HCT116 (cell line): ENCODE results near the gene MAML3. TPM values are rescaled to one million over a fixed set of nuclear protein-coding genes. Genes with fewer than 3 reads are reported as not detected.

ENCODE experiments used
- ATAC-seq: fragments of 200-7000 bp; cut with Tn5 transposase; 2 replicates; pipeline ENCODE4 v1.9.1; 2020; ENCODE audit warnings: mild to moderate bottlenecking, moderate library complexity
- BruUV-seq: library from RNA; stranded (reverse); fragments of 400-500 nt; replicated peaks from 2 replicates; lab custom pipeline; 2021; lab: Mats Ljungman, UMichigan
- CTCF ChIA-PET: fragments of 300-600 bp; sonication (Branson Sonifier 250); formaldehyde crosslinking; loops from one replicate; lab custom pipeline; 2021; ENCODE audit warnings: antibody characterized with exemption; lab: Charles Lee
- POLR2A ChIA-PET: fragments of 300-600, 350-600 bp; sonication (Branson Sonifier 250); formaldehyde crosslinking; loops from one replicate; lab custom pipeline; 2021; ENCODE audit warnings: antibody characterized with exemption; lab: Charles Lee
- RAD21 ChIA-PET, 2 experiments: fragments of 300-600 bp; sonication (Branson Sonifier 250); formaldehyde crosslinking; loops; one replicate each; lab custom pipeline; 2023; ENCODE audit warnings: low total read pairs in 2 of 2; ENCODE audit not compliant: uncharacterized antibody in 2 of 2, unreplicated experiment in 2 of 2, low non-redundant PET in 1 of 2; lab: Charles Lee
- DNase-seq: peaks from one replicate; pipeline ENCODE4 v3.0.0-alpha.2; 2010; ENCODE audit warnings: low read depth, low spot score
- H2AFZ ChIP-seq: fragments of 200-600 bp; shearing (Covaris generic), sonication (generic); 2 replicates; pipeline ENCODE4 v1.6.1; 2017; ENCODE audit warnings: low read depth, mixed run types, mixed read lengths, antibody characterized with exemption, low read length; ENCODE audit not compliant: poor library complexity, severe bottlenecking
- H3K27ac ChIP-seq: 2 replicates; pipeline ENCODE4 v1.5.1; 2012; ENCODE audit warnings: low read depth, low read length
- H3K27me3 ChIP-seq: fragments of 200-600 bp; sonication (generic); 2 replicates; pipeline ENCODE4 v1.6.1; 2016; ENCODE audit warnings: mixed run types, low read length, mixed read lengths; ENCODE audit not compliant: insufficient read depth
- H3K36me3 ChIP-seq, 2 experiments: fragments of 200-500 bp in 1 of 2; fragments of 200-600 bp in 1 of 2; sonication (Bioruptor generic) in 1 of 2; sonication (generic) in 1 of 2; 2 replicates each; pipeline versions ENCODE4 v1.5.1 to v1.6.1; 2014 to 2016; ENCODE audit warnings: low read length in 2 of 2, inconsistent platforms in 1 of 2, mixed read lengths in 1 of 2, mixed run types in 1 of 2; ENCODE audit not compliant: insufficient read depth in 2 of 2, control insufficient read depth in 1 of 2
- H3K4me1 ChIP-seq, 2 experiments: fragments of 200-600 bp in 1 of 2; sonication (generic) in 1 of 2; 2 replicates each; pipeline versions ENCODE4 v1.5.1 to v1.6.1; 2012 to 2017; ENCODE audit warnings: low read length in 2 of 2, inconsistent platforms in 1 of 2, mild to moderate bottlenecking in 1 of 2, mixed read lengths in 1 of 2, mixed run types in 1 of 2, moderate library complexity in 1 of 2; ENCODE audit not compliant: insufficient read depth in 2 of 2, control insufficient read depth in 1 of 2
- H3K4me2 ChIP-seq: fragments of 200-600 bp; sonication (generic); 2 replicates; pipeline ENCODE4 v1.6.1; 2017; ENCODE audit warnings: mixed run types, low read length, mixed read lengths
- H3K4me3 ChIP-seq, 2 experiments: fragments of 200-600 bp in 1 of 2; sonication (generic) in 1 of 2; replicated peaks in 1 of 2; 2 replicates each; pipeline ENCODE4 v1.5.1; 2011 to 2016; ENCODE audit warnings: low read length in 2 of 2, control low read depth in 1 of 2, low read depth in 1 of 2, mild to moderate bottlenecking in 1 of 2, mixed read lengths in 1 of 2, mixed run types in 1 of 2
- H3K79me2 ChIP-seq: fragments of 200-600 bp; sonication (generic); 2 replicates; pipeline ENCODE4 v1.6.1; 2017; ENCODE audit warnings: mild to moderate bottlenecking, mixed run types, low read length, moderate library complexity, mixed read lengths; ENCODE audit not compliant: insufficient read depth
- H3K9ac ChIP-seq: fragments of 200-600 bp; sonication (generic); 2 replicates; pipeline ENCODE4 v1.6.1; 2016; ENCODE audit warnings: low read length, mixed read lengths
- H3K9me2 ChIP-seq: fragments of 200-600 bp; sonication (generic), shearing (Covaris generic); 2 replicates; pipeline ENCODE4 v1.6.1; 2017; ENCODE audit warnings: mixed run types, mild to moderate bottlenecking, moderate library complexity; ENCODE audit not compliant: insufficient read depth
- H3K9me3 ChIP-seq, 2 experiments: fragments of 200-500 bp in 1 of 2; fragments of 200-600 bp in 1 of 2; sonication (Bioruptor generic) in 1 of 2; sonication (generic) in 1 of 2; 2 replicates each; pipeline ENCODE4 v1.6.1; 2014 to 2017; ENCODE audit warnings: low read length in 2 of 2, mixed read lengths in 2 of 2, inconsistent platforms in 1 of 2, low read depth in 1 of 2, mild to moderate bottlenecking in 1 of 2, mixed run types in 1 of 2, moderate library complexity in 1 of 2; ENCODE audit not compliant: control insufficient read depth in 1 of 2, insufficient read depth in 1 of 2
- H4K20me1 ChIP-seq: fragments of 200-600 bp; sonication (generic), shearing (Covaris generic); 2 replicates; pipeline ENCODE4 v1.6.1; 2017; ENCODE audit warnings: mixed run types, mild to moderate bottlenecking, moderate library complexity; ENCODE audit not compliant: insufficient read depth
- CBX3 ChIP-seq: IDR thresholded peaks from 2 replicates; pipeline ENCODE4 v1.6.1; 2012; ENCODE audit warnings: low read depth
- CEBPB ChIP-seq: IDR thresholded peaks from 2 replicates; pipeline ENCODE4 v1.6.1; 2012; ENCODE audit warnings: low read depth
- EZH2 ChIP-seq: fragments of 200-600 bp; sonication (generic); IDR thresholded peaks from 2 replicates; pipeline ENCODE4 v1.6.1; 2017; ENCODE audit warnings: antibody characterized with exemption, mixed run types
- REST ChIP-seq: IDR thresholded peaks from 2 replicates; pipeline ENCODE4 v1.6.1; 2012; ENCODE audit warnings: low read depth
- SIN3A ChIP-seq: IDR thresholded peaks from 2 replicates; pipeline ENCODE4 v1.6.1; 2012; ENCODE audit warnings: low read depth
- SRF ChIP-seq: IDR thresholded peaks from 2 replicates; pipeline ENCODE4 v1.6.1; 2012; ENCODE audit warnings: low read depth
- ZBTB33 ChIP-seq: IDR thresholded peaks from 2 replicates; pipeline ENCODE4 v1.6.1; 2011; ENCODE audit warnings: mild to moderate bottlenecking, low read length, moderate library complexity; ENCODE audit not compliant: insufficient replicate concordance; ENCODE audit errors: extremely low read depth
- intact Hi-C: fragments of 100-400 bp; cut with micrococcal nuclease; formaldehyde crosslinking; loops from 2 replicates; pipeline ENCODE4 v1.10.0; 2022
- total RNA-seq: library from RNA; stranded (reverse); gene quantifications from one replicate; pipeline ENCODE4 v1.2.1, GENCODE V29; 2021; ENCODE audit not compliant: unreplicated experiment

The MAML3 gene
- total RNA-seq, 1 experiment from 2014 or later, result 3.1 TPM

GRCh38 chr4:140049024-140049848 lies 104.7 kb downstream of the MAML3 start:
- H3K4me1 ChIP-seq, result peaks cover 0 to 6% of the 10 kb centered on the region in 2 experiments; a peak in 1 of 4 replicates
- H3K4me2 ChIP-seq, result no peak overlapping the region
- no peak overlapping the region for H2AFZ ChIP-seq
- H3K79me2 ChIP-seq, result no peaks in the 10 kb centered on the region
- no peak for DNase-seq
- no peaks in the 10 kb centered on the region for H3K9me3 ChIP-seq
- H3K9ac ChIP-seq, result no peak overlapping the region
- POLR2A ChIA-PET, result no interaction called here
- H3K4me3 ChIP-seq, result no peak overlapping the region
- no TSS peak for BruUV-seq
- H3K27ac ChIP-seq, result no peak overlapping the region
- CTCF ChIA-PET, result interaction anchor here (0.7 to 1.0 kb wide), 2 partner anchors 11 to 277 kb away, joined by 3 read pairs; no protein-coding TSS in a partner anchor
- TF ChIP-seq SIN3A (no peak), SRF (no peak), CBX3 (no peak), CEBPB (no peak), EZH2 (no peak), REST (no peak), ZBTB33 (no peak)
- H4K20me1 ChIP-seq, result no peaks in the 10 kb centered on the region
- RAD21 ChIA-PET, result no interaction called here
- H3K9me2 ChIP-seq, result no peaks in the 10 kb centered on the region
- no peak for ATAC-seq
- peaks cover 8% of the 10 kb centered on the region; the same call in 1 of the 2 replicates for H3K27me3 ChIP-seq
- intact Hi-C loops, result loop anchor here (5.0 kb wide), 1 partner anchor 392 kb away; no protein-coding TSS in a partner anchor
- no peaks in the 10 kb centered on the region for H3K36me3 ChIP-seq
